Cerebellar cortex (tissue), 1 donor: ENCODE results near the gene CCR1.
"Not testable (repeated sequence)": the region's sequence is repeated elsewhere in the genome, so short reads cannot be mapped to it uniquely, and the experiment has no call there.

ENCODE experiments used
- DNase-seq: peaks from one replicate; pipeline ENCODE4 v3.0.0-alpha.2; 2015; ENCODE audit warnings: low spot score

CCR1 gene

DNA sequence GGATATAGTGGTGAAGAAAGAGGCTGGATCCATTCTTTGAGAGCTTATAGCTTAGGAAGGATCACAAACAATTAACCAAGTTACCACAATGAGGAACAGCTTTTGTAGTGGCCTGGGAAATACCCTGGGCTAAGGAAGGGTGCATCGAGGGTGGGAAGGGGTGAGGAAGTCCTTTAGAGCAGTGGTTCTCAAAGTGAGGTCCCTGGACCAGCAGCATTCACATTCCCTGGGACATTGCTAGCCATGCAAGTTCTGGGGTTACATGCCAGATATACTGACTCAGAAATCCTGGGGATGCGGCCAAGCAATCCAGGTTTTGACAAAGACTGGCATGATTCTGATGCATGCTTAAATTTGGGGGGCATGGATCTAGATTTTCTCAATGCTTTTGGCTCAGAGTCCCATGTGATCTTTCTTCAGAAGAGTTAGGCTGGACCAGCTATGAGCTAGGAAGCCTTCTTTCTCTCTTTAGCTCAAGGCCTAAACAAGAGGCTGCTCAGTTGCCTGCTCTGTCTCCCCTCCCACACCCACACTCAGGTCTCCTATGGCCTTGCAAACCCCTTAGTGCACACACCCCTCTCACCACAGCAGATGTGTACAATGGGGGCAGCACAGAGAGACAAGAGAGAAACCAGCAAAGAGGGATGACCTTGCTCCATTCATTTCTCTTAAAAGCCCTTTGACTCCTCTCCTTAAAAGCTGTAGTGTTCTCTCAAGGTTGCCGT is 1.8 kb upstream of the CCR1 start:
- DNase-seq, result no peak

DNA sequence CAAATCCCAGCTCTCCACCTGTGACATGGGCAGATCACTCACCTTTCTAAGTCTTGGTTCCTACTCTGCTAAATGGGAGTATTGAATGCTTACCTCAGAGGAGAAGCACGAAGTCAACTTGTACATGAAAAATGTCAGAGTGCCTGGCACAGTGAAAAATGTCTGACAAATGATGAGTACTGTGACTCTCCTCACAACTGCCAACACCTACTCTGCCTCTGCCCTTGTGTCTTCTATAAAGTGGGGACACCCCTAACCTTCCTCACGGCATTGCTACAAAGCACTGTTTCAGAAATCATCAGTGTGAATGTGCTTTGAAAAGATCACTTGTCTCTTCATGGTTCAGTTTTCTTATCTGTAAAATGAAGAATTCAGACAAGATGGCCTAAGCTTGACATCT is 940 bp upstream of the CCR1 start:
- DNase-seq, result no peak

DNA sequence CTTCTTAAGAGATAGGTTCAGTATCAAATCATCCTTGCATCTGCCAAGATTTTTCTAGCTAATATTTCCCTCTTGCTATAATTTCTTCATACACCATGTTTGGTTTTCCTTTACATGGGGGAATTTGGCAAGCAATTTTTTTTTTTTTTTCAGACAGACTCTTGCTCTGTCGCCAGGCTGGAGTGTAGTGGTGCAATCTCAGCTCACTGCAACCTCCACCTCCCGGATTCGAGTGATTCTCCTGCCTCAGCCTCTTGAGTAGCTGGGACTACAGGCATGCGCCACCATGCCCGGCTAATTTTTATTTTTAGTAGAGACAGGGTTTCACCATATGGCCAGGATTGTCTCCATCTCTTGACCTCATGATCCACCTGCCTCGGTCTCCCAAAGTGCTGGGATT is 599 bp downstream of the CCR1 start:
- not testable (repeated sequence) for DNase-seq

DNA sequence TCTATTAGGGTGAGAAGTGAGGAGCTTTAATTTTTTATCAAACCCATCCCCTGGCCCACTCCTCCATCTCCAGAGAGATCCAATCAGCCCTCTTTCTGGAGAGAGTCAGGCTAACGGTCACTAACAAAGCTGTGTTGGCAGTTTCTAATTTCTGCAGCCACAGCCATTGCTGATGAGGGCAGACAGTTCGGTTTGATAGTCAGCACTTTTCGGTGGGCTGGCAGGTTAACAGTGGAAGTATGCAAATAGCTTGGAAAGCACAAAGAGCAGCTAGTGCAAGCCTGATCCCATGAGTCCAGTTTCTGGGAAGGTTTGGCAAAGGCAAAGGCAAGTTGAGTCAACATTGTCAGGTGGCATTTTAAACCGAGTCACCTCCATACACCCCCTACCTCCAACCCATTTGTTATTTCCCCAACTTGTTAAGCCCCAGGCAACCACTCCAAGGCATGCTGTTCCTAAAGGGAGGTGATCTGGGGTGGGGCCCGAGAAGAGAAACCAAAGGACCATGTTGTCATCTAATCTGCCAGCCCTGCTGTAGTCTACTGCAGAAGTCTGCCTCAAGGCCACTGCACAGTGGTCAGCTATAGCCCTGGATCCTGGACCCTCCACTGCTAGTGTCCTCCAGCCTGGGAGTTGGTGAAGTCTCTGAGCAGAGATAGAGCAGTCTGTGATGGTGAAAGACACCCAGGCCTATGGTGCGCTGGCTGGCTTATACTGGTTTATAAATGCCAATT is 1.7 kb downstream of the CCR1 start:
- DNase-seq, result no peak

DNA sequence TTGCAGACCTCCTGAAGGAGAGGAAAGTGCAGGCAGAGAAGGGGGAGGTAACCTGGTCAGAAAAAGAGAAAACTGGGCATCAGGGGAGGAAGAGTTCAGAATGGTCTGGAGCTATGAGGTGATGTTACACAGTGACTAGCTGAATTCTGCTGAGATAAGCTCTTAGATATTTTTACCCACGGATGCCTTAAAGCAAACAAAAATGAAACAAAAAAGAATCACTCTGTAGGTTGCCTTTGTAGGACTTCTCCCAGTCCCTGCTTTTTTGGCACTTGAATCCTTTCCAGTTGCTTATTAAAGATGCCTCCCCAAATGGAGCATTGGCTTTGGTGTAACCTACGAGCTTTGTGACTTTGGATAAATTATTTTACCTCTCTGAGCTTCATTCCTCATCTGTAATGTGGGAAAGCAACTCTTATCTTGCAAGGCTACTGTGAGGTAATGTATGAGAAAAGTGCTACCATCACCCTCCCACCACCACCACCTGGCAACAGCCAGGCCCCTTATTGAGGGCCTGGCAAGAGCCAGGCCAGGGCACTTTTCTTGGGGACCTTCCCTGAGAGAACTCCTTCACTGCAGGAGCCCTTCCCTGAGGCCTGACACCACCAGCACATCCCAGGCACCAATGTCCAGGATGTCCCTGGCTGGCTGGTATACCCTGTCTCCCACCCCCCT is 2.7 kb downstream of the CCR1 start:
- no peak for DNase-seq

DNA sequence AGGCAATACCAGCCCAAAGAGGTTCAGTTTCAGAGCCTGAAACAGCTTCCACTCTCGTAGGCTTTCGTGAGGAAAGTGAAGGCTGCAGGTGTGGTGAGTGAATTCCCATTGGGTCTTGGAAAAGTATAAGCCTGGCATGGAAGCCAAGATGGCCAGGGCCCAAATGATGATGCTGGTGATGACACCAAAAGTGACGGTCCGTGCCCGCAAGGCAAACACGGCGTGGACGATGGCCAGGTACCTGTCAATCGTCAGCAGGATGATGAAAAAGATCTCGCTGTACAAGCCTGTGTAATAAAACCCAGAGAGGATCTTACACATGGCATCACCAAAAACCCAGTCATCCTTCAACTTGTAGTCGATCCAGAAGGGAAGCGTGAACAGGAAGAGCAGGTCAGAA is 4.4 kb downstream of the CCR1 start:
- no peak for DNase-seq

DNA sequence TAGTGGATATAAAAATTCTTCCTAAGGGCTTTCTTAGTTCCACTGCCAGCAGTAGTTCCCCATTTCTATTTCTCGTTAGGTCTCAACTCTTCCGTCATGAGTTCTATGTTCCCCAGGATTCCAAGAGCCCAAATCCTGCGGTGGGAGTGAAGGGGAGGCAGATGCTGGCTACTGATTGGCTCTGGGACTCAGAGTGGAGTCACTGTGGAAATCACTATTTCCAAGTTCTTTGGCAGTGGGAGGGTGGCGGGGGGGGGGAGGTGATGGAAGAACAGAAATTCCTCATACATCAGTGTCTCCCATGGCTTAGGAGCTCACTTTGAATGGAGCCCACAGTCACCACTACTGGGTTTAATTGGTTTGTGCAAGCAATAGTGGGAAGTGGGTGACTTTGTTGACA is 5.6 kb downstream of the CCR1 start:
- DNase-seq, result no peak

DNA sequence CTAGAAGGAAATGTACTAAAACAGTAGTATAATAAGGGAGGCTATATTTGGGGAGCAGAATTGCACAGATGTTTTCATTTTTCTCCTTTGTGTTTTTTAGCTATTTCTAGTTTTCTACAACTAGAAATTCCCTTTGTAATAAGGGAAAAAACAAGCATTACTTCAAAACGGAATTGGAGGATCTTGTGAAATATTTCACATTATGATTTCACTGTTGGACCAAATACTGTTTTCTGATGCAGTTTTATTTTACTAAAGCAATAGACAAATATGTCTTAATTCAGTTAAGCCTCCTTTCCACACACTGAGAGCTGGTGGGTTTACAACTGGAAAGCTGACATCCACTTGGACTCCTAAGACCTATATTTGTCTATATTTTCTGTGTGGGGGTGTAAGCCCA is 7.3 kb downstream of the CCR1 start:
- no peak for DNase-seq

DNA sequence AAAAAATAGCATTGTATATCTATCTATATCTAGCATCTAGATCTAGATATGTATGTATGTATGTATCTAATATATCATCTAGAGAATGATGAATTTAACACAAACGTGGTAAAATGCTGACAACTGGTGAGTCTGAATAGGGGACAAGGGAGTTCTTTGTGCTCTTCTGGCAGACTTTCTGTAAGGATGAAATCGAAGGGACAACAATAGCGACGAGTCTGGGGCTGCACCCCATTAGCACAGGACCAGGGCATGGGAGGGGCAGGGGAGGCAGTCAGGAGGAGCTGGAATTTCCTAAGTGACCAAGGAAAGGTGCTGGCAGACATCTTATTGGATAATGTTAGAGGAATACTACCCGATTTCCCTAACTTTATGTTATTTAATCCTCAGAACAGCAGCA is 7.9 kb downstream of the CCR1 start:
- DNase-seq, result no peak

DNA sequence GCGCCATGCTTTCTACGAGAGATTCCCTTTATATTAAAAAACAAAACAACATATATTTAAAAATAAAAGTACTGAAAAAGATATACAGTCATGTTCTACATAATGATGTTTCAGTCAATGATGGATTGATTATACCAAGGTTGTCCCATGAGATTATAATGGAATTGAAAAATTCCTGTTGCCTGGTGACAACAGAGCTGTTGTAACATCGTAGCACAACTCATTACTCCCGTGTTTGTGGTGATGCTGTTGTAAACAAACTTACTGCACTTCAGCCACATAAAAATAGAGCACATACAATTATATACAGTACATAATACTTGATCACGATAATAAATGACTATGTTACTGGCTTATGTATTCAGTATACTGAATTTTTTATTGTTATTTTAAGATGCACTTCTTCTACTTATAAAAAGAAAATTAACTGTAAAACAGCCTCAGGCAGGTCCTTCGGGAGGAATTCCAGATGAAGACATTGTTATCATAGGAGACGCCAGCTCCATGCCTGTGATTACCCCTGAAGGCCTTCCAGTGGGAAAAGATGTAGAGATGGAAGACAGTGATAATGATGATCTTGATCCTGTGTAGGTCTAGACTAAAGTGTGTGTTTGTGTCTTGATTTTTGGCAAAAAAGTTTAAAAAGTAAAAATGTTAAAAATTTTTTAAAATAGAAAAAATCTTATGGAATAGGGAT is 11.7 kb downstream of the CCR1 start:
- no peak for DNase-seq

DNA sequence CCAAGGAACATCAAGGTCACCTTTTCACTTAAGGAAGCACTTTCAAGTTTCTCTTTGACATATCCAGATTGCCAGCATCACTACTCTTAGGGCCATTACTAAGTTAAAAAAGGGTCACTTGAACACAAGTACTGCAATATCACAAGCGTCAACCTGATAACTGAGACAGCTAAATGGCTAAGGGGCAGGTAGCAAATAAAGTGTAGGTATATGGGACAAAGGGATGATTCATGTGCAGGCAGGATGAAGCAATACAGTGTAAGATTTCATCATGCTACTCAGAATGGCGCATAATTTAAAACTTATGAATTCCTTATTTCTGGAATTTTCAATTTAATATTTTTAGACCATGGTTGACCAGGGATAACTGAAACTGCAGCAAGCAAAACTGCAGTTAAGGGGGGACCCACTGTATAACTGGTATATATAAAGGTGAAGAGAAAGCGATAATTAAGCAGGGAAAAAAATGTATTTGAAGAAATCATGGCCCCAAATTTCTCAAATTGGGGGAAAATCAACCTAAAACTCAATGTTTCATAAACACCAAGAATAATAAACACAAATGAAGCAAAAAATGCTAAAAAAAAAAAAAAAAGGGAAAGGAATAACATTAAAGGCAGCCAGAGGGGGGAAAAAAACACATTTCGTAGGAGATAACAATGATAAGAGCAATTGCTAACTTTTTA is 13.1 kb downstream of the CCR1 start:
- DNase-seq, result no peak

DNA sequence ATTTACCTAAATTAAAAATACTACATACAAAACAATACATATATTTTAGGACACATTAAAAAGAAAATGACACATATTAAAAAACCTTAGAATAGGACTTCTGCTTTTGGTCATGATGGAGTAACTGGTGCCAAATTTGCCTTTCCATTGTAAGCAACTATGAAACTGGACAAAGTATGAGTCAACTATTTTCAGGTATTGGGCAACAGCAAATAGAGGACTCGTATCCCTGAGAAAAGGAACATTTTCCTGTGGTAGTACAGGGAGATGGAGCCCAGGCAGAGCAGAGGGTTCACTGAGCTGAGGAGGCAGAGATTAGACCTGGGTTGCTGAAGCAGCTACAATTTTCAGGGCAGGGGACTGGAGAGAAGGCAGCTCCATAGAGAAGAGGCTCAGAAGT is 14.7 kb downstream of the CCR1 start:
- no peak for DNase-seq

DNA sequence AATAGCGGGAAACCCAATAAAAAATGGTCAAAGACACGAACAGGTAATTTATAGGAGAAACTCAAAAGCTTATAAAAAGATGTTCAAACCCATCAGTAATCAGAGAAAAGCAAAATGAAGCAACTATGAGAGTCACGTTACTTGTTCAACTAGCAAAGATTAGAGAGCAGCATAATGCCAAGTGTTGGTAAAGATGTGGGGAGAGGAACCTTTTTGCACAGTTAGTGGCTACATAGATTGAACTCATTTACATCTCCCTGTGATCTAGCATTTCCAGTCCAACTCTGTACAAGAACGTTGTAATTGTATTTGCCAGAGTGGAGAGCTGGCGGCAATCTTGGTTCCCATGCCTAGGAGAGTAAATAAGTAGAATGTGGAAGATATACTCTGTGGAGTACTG is 15.2 kb downstream of the CCR1 start:
- DNase-seq, result no peak

DNA sequence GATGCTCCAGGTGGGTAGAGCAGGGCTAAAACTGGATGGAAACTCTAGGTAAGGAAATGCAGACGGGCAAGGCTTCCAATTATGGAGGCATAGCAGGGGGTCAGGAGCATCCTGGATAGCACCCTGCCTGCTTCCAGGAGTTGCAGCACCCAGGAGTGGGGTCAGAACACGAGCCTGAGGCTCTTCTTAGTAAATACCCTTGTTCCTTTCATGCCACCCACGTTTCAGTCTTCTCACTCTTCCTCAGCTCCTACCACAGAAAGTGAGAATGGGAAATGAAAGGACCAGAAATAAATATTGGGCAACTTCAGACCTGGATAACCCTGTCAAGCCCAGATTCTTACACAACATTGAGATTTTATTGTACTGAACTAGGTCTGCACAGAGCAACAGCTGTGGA is 16.4 kb downstream of the CCR1 start:
- no peak for DNase-seq

DNA sequence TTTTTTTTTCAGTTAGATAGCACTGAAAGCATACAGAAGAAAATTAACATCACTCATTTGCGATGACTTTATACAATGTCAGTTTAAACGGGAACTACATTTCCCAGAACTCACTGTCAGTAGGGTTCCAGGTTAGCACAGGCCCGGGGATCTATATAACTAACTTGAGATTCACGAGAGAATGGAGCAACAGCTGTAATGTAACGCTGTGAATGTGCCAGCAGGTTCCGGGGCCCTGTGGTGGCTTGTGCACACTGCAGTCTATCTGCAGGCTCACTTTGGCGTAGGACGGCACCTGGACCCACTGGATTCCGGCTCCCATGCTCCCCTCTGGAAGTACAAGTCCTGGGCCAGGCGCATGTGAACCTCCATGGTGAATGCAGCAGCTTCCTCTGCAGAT is 19.4 kb downstream of the CCR1 start:
- DNase-seq, result no peak

DNA sequence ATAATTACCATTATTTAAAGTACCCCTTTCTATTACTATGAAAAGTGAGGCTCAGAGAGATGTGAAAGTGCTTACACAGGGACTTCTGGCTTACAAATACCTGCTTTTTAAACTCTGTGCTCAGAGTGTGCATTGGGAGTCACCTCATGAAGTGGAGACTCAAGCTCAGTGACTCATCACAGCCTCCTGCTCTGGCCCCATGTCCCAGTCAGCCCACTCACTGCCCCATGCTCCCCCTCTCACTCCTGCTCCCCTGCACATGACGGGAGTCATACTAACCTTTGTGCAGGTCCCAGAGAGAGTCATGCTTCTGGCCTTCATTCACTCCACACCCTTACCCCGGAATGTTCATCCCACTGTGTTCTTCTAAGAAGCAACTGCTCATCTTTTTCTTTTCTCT is 20.2 kb downstream of the CCR1 start:
- DNase-seq, result no peak

DNA sequence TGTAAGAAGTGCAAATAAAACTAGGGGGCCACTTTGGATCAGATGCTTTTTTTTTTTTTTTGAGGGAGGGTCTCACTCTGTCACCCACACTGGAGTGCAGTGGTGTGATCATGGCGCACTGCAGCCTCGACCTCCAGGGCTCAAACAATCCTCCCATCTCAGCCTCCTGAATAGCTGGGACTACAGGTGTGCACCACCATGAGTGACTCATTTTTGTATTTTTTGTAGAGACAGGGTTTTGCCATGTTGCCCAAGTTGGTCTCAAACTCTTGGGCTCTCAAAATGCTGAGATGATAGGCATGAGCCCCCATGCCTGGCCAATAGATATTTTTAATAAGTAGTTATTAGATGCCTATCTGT is 20.8 kb downstream of the CCR1 start:
- DNase-seq, result no peak

DNA sequence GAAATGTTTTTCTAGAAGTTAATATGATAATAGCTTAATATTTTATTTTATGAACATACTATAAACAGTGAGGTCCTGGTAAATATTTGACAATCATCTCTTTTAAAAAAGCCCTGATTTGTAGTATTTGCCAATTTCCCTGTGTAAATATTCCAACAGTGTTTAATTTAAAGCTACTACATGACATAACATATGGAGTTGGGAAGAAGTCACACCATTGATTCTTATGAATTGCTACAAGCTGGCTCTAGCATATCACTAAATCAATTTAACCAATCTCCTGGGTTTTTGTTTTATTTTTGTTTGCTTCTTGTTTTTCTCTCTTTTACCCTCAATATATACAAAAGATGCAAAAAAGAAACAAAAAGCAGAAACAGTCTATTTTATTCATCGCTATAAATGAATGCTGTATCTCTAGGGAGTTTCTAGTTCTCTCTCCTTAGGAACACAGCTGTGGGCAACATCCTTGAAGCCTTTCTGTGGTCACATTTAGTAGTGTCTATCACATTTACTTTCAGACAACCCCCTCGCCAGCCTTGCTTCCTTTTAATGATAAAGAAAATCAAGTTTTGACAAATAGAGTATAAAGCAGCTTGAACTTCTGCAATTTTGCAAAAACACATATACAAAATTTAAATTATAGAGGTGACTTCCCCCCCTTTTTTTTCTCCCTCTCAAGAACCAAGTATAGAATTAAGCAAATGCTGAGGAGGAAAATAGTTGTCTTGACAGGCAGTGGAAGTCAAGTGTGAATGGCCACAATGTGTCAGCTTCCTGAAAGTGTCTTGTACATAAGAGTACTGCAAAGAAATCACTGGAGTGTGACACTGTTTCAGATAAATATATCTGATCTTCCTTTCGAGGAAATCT is 21.4 kb downstream of the CCR1 start:
- DNase-seq, result no peak

DNA sequence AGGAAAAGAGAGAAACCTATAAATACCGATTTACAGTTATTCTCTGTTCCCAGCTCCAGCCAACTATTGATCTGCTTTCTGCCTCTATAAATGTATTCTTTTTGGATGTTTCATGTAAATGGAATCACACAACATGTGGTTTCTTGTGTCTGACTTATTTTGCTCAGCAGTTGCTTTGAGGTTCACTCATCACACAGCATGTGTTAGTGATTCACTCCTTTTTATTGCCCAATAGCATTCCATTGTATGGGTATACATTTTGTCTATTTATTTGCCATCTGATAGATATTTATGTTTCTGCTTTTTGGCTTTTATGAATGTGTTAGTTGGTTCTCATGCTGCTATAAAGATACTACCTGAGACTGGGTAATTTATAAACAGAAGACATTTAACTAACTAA is 23.6 kb downstream of the CCR1 start:
- no peak for DNase-seq

DNA sequence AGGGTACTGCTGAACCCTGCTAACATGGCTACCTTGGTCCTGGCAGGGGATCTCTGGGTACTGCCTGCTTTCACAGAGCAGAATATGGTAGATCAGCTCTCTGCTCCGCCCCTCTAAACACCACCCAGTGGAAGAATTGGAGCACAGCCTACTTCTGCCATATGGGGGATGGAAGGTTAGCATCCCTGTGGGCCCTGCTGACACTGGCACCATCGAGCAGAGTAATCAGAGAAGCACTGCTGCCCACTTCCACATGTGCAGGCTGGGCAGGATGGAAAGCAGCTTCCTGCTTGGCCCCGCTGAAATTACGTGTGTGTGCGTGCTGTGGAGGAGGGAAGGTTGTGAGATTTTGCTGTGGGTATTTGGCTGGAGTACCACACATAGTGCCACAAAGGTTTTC is 24.8 kb downstream of the CCR1 start:
- no peak for DNase-seq
